Neural progenitor cell (in vitro differentiated cells): Measurements from ENCODE around the gene PLCL1.

ENCODE experiments used
- EZH2 ChIP-seq: fragments of 200-600 bp; sonication (generic); IDR thresholded peaks from 2 replicates; pipeline ENCODE4 v1.6.1; 2017; ENCODE audit warnings: antibody characterized with exemption, mild to moderate bottlenecking, moderate library complexity
- TF ChIP-seq, protein P1 (sequence below): fragments of 200-600 bp; sonication (generic); IDR thresholded peaks from 2 replicates; pipeline ENCODE4 v1.5.1; 2017; ENCODE audit warnings: antibody characterized with exemption, mild to moderate bottlenecking

- TF ChIP-seq, protein P1, sequence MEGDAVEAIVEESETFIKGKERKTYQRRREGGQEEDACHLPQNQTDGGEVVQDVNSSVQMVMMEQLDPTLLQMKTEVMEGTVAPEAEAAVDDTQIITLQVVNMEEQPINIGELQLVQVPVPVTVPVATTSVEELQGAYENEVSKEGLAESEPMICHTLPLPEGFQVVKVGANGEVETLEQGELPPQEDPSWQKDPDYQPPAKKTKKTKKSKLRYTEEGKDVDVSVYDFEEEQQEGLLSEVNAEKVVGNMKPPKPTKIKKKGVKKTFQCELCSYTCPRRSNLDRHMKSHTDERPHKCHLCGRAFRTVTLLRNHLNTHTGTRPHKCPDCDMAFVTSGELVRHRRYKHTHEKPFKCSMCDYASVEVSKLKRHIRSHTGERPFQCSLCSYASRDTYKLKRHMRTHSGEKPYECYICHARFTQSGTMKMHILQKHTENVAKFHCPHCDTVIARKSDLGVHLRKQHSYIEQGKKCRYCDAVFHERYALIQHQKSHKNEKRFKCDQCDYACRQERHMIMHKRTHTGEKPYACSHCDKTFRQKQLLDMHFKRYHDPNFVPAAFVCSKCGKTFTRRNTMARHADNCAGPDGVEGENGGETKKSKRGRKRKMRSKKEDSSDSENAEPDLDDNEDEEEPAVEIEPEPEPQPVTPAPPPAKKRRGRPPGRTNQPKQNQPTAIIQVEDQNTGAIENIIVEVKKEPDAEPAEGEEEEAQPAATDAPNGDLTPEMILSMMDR = peak; percentile 79
- TF ChIP-seq EZH2 = no peak
These were observed 1.4 kb upstream of the PLCL1 start for GRCh38 chr2:197803033-197803444.
